RWPE1 (cell line): ENCODE results near the gene GINS1.

ENCODE experiments used
- CTCF ChIA-PET: fragments of 350-600 bp; sonication (Branson Sonifier 250); formaldehyde crosslinking; extraction: SDS; loops from one replicate; lab custom pipeline; 2021; lab: Yijun Ruan, JAX
- POLR2A ChIA-PET: fragments of 400-600 bp; formaldehyde crosslinking; extraction: SDS; loops from one replicate; lab custom pipeline; 2020; ENCODE audit warnings: antibody characterized with exemption; ENCODE audit not compliant: low non-redundant PET; lab: Yijun Ruan, JAX
- DNase-seq: peaks from one replicate; pipeline ENCODE4 v3.0.0; 2012; ENCODE audit warnings: low spot score
- H3K27ac ChIP-seq: fragments of 450-650 bp; 2 replicates; pipeline ENCODE4 v1.5.1; 2017
- TF ChIP-seq, protein P1 (sequence below): fragments of 450-650 bp; conservative IDR thresholded peaks from 2 replicates; pipeline ENCODE4 v1.5.1; 2017; ENCODE audit warnings: low read depth, mild to moderate bottlenecking

The GINS1 gene

GRCh38 chr20:25484224-25484846 is 76.9 kb downstream of the GINS1 start:
- TF ChIP-seq, protein P1, sequence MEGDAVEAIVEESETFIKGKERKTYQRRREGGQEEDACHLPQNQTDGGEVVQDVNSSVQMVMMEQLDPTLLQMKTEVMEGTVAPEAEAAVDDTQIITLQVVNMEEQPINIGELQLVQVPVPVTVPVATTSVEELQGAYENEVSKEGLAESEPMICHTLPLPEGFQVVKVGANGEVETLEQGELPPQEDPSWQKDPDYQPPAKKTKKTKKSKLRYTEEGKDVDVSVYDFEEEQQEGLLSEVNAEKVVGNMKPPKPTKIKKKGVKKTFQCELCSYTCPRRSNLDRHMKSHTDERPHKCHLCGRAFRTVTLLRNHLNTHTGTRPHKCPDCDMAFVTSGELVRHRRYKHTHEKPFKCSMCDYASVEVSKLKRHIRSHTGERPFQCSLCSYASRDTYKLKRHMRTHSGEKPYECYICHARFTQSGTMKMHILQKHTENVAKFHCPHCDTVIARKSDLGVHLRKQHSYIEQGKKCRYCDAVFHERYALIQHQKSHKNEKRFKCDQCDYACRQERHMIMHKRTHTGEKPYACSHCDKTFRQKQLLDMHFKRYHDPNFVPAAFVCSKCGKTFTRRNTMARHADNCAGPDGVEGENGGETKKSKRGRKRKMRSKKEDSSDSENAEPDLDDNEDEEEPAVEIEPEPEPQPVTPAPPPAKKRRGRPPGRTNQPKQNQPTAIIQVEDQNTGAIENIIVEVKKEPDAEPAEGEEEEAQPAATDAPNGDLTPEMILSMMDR, result peak; percentile 87
- peak; percentile 22 for DNase-seq
- peak overlapping the region; percentile 91 for H3K27ac ChIP-seq
- ChIA-PET POLR2A (no interaction called here), CTCF (interaction anchor here (0.6 kb wide), 1 partner anchor 53 kb away, joined by 3 read pairs; no protein-coding TSS in a partner anchor)

DNA sequence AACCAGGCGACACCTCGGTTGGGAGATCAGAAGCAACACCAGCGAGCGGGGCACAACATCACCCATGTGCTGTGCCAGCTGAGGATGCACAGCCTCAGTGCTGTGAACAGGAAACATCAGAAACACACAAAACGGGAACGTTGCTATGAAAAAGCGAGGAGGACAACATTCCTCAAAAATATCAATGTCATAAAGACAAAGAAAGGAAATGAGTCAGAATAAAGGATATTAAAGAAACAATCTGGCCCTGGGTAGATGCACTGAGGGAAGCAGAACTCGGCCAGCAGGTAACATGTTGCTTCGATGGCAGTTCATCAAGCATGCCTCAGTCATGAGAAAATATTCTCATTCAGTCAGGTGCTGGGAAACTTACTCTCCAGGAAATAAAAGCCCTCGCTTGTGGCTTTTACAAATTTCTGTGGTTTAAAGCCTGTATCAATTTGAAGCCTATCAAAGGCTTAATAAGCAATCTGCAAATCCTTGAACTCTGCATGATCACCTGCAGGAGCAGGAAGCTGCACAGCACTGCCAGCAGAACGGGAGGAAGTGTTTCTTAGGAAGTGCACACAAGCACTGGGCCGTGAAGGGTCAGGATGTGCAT is 77.5 kb downstream of the GINS1 start:
- peak; percentile 61 for DNase-seq
- TF ChIP-seq, protein P1, result no peak
- peak overlapping the region; percentile 91 for H3K27ac ChIP-seq
- POLR2A ChIA-PET, result no interaction called here
- CTCF ChIA-PET, result interaction anchor here (0.6 kb wide), 1 partner anchor 52 kb away, joined by 3 read pairs; no protein-coding TSS in a partner anchor

- ChIA-PET POLR2A (no interaction called here), CTCF (no interaction called here)
- no peak overlapping the region for H3K27ac ChIP-seq
- no peak for DNase-seq
- TF ChIP-seq, protein P1, result no peak
Observed at GRCh38 chr20:25485872-25486271, 78.4 kb downstream of the GINS1 start.

DNA sequence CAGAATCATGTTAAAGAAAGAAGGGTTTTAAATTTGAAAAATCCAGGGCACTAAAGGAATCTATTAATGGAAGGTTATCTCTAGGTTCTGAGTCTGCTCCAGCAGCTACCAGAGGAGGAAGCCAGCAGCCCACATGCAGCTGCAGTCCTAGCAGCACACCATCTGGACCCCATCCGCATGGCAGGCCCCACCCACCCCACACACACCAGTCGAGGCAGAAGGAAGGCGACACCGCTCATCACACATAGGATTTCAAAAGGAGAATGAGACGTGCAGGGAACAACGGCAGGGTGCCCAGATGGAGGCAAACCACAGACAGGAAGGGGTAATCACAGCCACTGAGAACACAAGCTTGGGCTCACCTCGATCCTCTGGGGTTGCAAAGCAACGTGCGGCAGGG is 78.9 kb downstream of the GINS1 start:
- DNase-seq, result no peak
- POLR2A ChIA-PET, result no interaction called here
- H3K27ac ChIP-seq, result peak overlapping the region; percentile 58
- TF ChIP-seq, protein P1, result no peak
- CTCF ChIA-PET, result interaction anchor here (0.6 to 0.8 kb wide), 2 partner anchors 11 to 263 kb away, joined by 3 read pairs; no protein-coding TSS in a partner anchor

DNA sequence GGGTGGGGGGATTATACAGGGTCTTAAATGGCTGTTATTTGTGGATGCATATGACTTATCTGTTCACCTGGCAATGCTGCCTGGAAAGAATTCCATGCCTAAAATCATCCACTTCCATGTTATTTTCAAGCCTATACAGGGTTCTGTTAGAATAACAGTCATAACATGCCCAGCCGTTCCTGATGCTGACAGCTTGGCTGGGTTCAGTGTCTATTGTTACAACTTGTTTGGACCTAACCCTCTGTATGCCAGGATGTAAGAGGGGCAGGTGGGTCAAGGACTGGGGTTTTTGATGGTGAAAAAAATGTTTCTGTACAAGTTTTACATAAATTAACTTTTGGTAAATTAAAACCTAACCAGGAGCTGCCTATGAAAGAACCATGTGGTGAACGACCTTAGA is 79.8 kb downstream of the GINS1 start:
- DNase-seq, result peak; percentile 11
- ChIA-PET CTCF (interaction anchor here (0.5 to 0.8 kb wide), 3 partner anchors 10 to 889 kb away, joined by 3 to 4 read pairs (median 3); no protein-coding TSS in a partner anchor), POLR2A (no interaction called here)
- H3K27ac ChIP-seq, result peak overlapping the region; percentile 88
- TF ChIP-seq, protein P1, result no peak

GRCh38 chr20:25487975-25488374 is 80.5 kb downstream of the GINS1 start:
- TF ChIP-seq, protein P1, result no peak
- H3K27ac ChIP-seq, result peak overlapping the region; percentile 88
- no peak for DNase-seq
- CTCF ChIA-PET, result interaction anchor here (0.5 to 0.6 kb wide), 3 partner anchors 32 to 888 kb away, joined by 3 to 4 read pairs (median 3); no protein-coding TSS in a partner anchor
- POLR2A ChIA-PET, result no interaction called here
